OCI-LY7 (cell line): Measurements from ENCODE around the gene STXBP2.

Source experiments
- CTCF ChIP-seq: fragments of 200-600 bp; sonication (generic); conservative IDR thresholded peaks from 2 replicates; pipeline ENCODE4 v1.5.1; 2014; ENCODE audit warnings: mild to moderate bottlenecking, antibody characterized with exemption, low read length, moderate library complexity, mixed read lengths
- EZH2phosphoT487 ChIP-seq: fragments of 200-600 bp; sonication (generic); IDR thresholded peaks from 2 replicates; pipeline ENCODE4 v1.6.1; 2018; ENCODE audit warnings: low read depth, borderline replicate concordance, mild to moderate bottlenecking, mixed run types, antibody characterized with exemption, low read length, moderate library complexity, mixed read lengths

- TF ChIP-seq CTCF (no peak), EZH2phosphoT487 (no peak)
These were observed 36.2 kb upstream of the STXBP2 start for GRCh38 chr19:7600721-7601120.
